HG02610 (cell line): ENCODE measurements around the gene FGFR3.
"Not testable (repeated sequence)": the region's sequence is repeated elsewhere in the genome, so short reads cannot be mapped to it uniquely, and the experiment has no call there.

Experiments
- ATAC-seq: cut with Tn5 transposase; IDR thresholded peaks from one replicate; pipeline ENCODE4 v1.9.1; 2021; ENCODE audit warnings: mild to moderate bottlenecking, moderate library complexity; ENCODE audit not compliant: unreplicated experiment

The FGFR3 gene

DNA sequence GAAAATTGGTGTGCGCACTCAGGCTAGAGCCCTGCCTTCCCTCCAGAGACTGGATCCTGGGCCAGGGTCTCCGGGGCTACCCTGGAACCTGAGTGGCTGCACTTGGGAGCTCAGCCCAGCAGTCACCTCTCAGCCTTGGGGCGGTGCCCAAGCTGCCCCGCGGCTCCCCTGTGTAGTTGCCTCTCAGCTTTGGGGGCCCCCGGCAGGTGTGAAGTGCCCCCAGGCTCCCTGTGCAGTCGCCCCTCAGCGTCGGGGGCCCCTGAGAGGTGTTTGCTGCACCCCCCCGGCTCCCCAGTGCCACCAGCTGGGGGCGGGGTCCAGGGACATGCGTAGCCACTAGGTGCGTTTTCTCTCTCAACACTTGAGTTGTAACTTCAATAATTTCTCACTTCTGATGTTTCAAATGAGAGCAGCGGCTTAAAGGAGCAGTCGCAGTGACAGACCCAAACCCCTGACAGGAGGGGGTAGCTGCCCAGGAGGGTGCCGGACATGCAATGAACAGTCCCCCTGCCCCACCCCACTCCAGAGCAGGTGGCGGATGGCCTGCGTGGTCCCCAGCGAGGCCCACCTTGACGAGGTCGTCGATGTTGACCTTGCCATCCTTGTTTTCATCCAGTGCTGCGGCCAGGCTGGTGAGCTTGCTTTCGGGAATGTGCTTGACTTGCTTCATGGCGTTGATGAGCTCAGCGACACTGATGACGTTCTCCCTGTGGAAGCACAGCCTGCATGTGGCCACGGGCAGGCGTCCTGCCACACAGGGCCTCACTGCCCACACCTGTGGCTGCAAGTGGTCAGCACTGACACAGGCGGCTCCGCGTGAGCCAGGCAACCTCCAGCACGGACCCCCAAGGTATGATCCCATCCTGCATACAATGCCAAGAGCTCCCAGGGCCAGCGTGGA, 22.3 kb downstream of the FGFR3 start:
- no peak for ATAC-seq

GRCh38 chr4:1815997-1816860, 23.1 kb downstream of the FGFR3 start:
- ATAC-seq = no peak

GRCh38 chr4:1819284-1819683, 26.2 kb downstream of the FGFR3 start:
- no peak for ATAC-seq

- no peak for ATAC-seq
These were observed 26.7 kb downstream of the FGFR3 start for GRCh38 chr4:1819816-1820215.

DNA sequence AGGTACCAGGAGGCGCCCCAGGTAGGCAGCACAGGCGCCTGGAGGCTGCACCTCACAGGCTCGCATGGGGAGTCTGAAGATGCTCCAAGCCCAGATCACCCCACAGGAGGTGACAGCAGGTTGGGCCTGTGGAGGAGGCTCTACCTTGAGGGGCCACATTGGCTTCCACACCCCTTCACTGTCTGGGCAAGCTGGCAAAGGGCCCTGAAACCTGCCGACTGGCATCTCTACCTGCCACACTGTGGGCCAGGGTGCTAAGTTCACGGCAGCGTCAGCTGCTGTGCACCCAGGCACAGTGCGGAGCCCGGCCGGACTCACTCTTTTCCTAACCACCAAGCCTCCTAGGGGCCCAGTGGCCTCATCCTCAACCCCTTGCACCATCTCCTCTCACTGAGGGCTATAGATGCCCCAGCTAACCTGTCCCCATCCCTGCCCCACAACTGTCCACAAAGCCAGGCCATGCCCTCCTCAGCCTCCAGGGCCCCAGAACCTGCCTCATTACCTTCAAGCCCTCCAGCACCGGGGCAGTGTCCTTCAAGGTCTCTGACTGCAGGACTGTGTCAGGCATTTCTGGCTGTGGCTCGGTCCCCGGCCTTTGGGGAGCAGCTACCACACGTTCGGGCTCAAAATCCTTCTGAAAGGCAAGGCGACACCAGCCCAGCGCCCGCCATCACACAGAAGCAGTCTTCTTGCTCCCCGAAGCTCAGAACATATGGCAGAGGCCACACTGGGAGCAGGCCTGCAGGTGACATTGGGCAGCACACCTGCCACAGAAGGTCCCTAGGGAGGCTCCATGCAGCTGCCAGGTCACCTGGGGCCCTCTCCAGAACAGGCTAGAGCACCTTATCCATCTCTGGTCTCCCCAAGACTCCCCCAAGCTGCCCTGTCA, 28.8 kb downstream of the FGFR3 start:
- ATAC-seq = no peak

DNA sequence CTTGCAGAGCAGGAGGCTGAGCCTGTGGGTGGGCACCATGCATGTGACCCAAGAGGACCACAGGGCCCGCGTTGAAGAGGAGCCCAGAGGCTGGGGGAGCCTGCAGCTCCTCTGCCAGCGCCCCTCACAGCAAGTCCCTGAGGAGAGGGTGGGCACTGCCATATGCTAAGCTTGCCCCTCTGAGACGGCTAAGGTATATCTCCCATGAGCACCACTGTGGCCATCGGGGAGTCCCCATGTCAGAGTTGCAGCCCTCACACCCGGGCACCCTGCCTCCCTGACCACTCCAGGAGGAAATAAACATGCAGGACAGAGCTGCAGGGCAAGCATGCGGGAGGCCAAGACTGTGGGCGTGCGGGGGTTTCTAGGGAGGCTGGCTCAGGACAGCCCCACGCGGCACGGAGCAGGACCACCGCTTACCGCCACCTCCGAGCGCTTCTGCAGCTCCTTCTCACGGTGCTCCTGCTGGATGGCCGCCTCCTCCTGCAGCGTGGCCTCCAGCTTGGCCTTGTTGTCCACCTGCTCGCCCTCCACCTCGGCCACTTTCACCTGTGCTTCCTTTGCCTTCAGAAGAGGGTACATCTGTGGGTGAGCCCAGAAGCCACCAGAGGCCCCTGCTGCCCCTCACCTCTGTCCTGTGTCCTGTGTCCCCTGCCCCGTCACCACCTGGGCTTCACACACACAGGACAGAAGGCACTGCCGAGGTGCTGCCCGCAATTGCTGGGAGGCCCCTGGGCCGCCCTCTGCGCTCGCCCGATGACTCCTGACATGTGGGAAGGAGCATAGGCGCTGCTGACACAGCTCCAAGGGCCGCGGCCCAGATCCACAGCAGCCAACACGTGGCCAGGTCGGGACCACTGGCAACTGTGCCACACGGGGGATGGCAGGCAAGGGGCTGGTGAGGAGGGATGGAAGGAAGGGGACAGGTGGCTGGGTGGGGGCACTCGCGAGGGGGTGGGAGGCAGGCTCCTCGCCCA, 29.8 kb downstream of the FGFR3 start:
- ATAC-seq = no peak

DNA sequence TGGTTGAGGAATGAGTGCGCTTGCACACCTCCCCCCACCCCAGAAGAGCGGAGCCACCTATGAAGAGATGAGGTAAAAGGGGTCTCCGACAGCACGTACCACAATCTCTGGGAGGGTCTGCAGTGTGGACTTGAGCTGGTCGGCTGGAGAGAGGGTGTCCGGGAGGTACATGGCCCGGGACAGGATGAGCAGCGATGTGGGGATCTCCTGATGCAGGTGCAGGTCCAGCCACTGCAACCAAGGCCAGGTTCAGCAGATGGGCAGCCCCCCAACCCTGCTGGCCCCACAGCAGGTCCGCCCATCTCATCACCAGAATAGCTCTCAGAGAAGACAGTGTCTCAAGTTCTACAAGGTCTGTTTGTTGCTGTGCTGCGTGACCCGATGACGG, 30.4 kb downstream of the FGFR3 start:
- ATAC-seq = no peak

GRCh38 chr4:1824746-1825145, 31.7 kb downstream of the FGFR3 start:
- ATAC-seq = no peak

DNA sequence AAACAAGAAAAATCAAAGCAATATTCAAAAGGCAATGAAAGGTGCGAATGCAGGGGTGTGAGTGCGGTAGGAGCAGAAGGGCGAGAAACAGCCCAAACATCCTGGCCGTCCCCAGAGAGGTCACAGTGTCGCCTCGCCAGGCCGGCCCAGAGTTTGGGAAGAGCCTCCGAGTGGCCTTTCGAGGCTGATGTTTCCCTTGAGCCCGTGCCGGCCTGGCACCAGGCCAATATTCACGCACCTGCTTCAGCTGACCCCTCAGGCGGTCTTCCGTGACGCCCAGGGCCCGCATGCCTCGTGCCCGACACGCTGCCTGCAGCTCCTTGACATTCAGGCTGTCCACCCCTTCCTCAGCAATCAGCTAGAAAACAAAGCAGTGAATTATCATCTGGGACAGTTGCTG, 32.2 kb downstream of the FGFR3 start:
- no peak for ATAC-seq

- no peak for ATAC-seq
These were observed 33.6 kb downstream of the FGFR3 start for GRCh38 chr4:1826531-1827350.

DNA sequence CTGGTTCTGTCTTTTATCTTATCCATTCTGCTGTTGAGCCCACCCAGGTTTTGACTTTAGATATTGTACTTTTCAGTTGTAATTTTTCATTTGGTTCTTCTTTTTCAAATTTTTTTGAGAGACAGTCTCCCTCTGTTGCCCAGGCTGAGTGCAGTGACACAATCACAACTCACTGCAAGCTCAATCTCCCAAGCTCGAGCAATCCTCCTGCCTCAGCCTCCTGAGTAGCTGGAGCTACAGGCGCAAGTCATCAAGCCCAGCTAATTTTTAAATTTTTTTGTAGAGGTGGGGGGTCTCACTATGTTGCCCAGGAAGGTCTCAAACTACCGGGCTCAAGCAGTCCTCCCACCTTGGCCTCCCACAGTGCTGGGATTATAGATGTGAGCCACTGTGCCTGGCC, 37.1 kb downstream of the FGFR3 start:
- no peak for ATAC-seq

DNA sequence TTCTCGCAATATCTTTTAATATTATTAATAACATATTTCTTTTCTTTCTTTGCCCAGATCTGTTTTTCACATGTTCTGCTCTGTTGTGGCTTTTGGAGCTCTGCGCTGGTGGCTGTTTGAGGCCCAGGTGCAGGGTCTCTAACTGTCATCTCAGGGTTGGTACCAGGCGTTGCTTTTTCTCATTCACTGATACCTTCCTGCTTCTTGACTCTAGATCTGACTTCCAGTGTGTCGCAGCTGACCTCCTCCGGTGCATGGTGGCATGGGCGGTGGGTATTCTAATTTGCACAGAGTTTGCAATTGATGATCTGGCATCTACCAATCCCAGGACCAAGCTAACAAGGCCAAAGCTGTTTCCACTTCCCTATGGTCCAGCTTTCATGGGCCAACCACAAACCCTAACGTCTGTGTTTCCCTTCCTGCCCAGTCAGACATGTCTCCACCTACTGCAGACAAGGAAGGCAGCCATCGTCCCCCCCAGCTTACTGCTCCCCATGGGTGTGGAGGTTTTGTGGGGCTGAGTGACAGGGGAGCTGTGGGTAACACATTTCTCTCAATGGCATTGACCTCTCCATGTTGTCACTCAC, 37.6 kb downstream of the FGFR3 start:
- no peak for ATAC-seq

- no peak for ATAC-seq
These were observed 38.2 kb downstream of the FGFR3 start for GRCh38 chr4:1831331-1831730.

DNA sequence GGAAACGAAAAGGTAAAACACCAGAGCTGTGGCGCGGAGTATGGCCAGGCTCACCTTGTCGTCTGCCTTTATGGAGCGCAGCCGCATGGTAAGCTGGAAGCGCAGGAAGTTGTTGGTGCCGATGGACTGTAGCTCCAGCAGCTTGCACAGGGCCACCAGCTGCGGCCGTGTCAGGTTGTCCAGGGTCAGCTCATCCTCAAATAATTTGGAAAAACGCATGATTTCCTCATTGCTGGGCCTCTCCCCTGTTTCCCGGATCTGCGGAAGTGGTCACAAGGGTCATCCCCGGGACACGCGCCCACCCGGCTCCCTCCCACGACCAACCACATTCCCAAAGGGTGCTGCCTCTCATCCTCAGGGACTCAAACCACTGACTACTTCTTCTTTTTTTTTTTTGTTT, 39.6 kb downstream of the FGFR3 start:
- ATAC-seq = no peak

- ATAC-seq = no peak
These were observed 40.4 kb downstream of the FGFR3 start for GRCh38 chr4:1833307-1834046.

DNA sequence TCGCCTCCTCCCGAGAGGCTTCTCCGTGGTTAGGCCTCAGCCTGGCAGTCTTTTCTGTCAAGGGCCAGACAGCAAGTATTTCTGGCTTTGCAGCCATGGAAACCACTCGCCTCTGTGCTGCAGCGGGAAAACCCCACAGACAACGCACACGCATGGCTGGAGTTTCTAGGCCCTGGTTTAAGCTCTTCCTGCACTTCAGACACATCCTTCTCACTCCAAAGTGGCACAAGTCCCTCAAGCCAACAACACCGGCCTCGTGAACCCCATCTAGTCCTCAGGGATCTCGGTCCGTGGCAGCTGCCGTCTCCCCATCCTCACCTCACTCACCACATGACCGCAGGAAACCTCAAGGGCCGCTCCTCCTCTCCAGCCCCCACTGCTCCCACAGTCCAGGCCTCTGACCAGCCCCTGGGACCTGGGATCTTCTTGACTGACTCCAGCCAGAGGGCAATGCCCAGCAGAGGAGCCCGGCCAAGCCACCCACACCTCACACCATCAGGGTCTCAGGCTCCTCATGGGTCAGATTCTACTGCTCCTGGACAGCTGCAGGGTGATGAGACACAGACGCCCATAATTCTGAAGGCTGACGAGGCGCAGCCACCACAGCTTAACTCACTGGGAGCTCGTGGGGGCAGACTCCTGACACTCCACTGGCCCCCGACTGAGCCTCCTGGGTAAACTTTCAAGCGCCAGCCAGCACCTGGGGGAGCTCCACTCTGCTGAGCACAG, 41.1 kb downstream of the FGFR3 start:
- ATAC-seq = peak; percentile 78

DNA sequence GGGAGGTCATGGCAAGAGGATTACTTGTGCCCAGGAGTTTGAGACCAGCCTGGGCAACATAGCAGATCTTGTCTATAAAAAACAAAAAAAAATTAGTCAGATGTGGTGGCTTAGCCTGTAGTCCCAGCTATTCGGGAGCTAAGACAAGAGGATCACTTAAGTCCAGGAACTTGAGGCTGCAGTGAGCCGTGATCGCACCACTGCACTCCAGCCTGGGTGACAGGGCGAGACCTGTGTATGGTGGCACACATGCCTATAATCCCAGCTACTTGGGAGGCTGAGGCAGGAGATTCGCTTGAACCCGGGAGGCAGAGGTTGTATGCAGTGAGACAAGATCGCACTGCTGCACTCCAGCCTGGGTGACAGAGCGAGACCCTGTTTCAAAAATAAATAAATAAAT, 42.7 kb downstream of the FGFR3 start:
- ATAC-seq = not testable (repeated sequence)
